ENCODE data around the gene CTSA. TPM values are rescaled to one million over a fixed set of nuclear protein-coding genes. Genes with fewer than 3 reads are reported as not detected.

Gene CTSA
- total RNA-seq, 1 donor from 2014 or later: 55.3 TPM

DNA sequence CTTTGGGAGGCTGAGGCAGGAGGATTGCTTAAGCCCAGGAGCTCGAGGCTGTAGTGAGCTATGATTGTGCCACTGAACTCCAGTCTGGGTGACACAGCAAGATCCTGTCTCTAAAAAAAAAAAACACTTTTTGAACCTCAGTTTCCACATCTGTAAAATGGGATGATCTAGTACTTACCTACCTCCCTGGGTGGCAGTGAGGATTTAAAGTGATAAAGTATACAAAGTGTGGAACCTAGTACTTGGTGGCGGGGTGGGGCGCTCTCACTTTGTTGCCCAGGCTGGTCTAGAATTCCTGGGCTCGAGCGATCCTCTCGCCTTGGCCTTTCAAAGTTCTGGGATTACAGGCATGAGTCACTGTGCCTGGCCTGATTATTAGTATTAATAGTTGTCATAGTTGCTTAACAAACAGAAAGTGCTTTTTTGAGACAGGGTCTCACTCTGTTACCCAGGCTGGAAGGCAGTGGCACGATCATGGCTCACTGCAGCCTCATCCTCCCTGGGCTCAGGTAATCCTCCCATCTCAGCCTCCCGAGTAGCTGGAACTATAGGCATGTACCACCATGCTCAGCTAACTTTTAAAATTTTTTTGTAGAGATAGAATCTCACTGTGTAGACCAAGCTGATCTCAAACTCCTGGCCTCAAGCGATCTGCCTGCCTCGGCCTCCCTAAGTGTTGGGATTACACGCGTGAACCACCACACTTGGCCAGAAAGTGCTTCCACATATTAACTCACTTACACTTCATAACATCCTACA, 27.8 kb downstream of the CTSA start:
- no peak overlapping the region for H3K4me3 Mint-ChIP-seq
- H3K27me3 Mint-ChIP-seq (ENCODE audit: low read depth): peaks cover 17% of the 10 kb centered on the region
- H3K36me3 Mint-ChIP-seq (ENCODE audit: low read depth): no peaks in the 10 kb centered on the region
- H3K27ac Mint-ChIP-seq (ENCODE audit: unreplicated experiment): no peak overlapping the region
- DNase-seq (ENCODE audit: low read depth, low spot score): no peak
- no peaks in the 10 kb centered on the region for H3K9me3 Mint-ChIP-seq
- TF ChIP-seq CTCF (conservative IDR thresholded peaks at IDR 0.05): no peak
- no peaks in the 10 kb centered on the region for H3K4me1 Mint-ChIP-seq

GRCh38 chr20:45919542-45920399, 28.6 kb downstream of the CTSA start:
- peaks cover 15% of the 10 kb centered on the region for H3K27me3 Mint-ChIP-seq (ENCODE audit: low read depth)
- H3K9me3 Mint-ChIP-seq: no peaks in the 10 kb centered on the region
- no peak for TF ChIP-seq CTCF (conservative IDR thresholded peaks at IDR 0.05)
- no peaks in the 10 kb centered on the region for H3K4me1 Mint-ChIP-seq
- H3K4me3 Mint-ChIP-seq: no peak overlapping the region
- no peaks in the 10 kb centered on the region for H3K36me3 Mint-ChIP-seq (ENCODE audit: low read depth)
- H3K27ac Mint-ChIP-seq (ENCODE audit: unreplicated experiment): no peak overlapping the region
- no peak for DNase-seq (ENCODE audit: low read depth, low spot score)

DNA sequence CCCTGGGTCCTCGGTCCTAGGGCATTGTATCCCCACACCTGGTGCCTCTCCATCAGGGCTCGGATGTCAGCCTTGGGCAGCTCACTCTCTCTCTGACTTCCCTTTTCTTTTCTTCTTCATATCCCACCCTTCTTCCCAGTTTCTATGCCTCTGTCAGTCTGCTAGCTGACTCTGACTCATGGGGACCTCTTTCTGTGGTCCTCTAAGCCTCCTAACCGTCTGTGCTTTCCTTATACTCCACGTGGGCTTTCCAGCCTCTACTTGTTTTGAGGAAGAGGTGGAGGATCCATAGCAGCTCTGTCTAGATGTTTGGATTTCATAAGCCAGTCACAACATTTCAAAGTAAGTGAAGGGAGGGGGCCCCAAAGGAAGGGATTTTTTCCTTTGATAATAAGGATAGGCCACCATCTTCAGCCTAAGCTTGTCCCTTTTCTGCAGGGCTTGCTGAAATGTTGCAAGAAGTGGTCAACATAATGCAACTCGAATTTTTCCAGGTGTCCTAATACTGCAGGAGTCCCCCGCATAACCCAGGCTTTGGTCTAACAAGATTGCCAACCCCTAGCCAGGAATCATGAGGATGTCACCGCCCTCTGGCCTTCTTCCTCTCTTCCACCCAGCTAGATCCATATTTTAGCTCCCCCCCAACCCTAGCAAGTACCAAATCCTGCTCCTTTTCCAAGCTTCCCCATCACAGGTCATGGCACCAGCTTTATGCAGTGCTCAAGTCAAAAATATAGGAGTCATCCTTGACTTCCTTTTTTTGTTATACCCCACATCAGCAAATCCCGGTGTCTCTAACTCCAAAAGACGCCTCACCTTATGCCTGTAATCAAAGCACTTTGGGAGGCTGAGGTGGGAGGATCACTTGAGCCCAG, 29.6 kb downstream of the CTSA start:
- DNase-seq (ENCODE audit: low read depth, low spot score): no peak
- TF ChIP-seq CTCF (conservative IDR thresholded peaks at IDR 0.05): no peak
- Mint-ChIP-seq H3K4me3 (no peak overlapping the region), H3K36me3 (ENCODE audit: low read depth) (no peaks in the 10 kb centered on the region), H3K27me3 (ENCODE audit: low read depth) (peaks cover 15% of the 10 kb centered on the region), H3K27ac (ENCODE audit: unreplicated experiment) (no peak overlapping the region), H3K4me1 (no peaks in the 10 kb centered on the region), H3K9me3 (no peaks in the 10 kb centered on the region)

DNA sequence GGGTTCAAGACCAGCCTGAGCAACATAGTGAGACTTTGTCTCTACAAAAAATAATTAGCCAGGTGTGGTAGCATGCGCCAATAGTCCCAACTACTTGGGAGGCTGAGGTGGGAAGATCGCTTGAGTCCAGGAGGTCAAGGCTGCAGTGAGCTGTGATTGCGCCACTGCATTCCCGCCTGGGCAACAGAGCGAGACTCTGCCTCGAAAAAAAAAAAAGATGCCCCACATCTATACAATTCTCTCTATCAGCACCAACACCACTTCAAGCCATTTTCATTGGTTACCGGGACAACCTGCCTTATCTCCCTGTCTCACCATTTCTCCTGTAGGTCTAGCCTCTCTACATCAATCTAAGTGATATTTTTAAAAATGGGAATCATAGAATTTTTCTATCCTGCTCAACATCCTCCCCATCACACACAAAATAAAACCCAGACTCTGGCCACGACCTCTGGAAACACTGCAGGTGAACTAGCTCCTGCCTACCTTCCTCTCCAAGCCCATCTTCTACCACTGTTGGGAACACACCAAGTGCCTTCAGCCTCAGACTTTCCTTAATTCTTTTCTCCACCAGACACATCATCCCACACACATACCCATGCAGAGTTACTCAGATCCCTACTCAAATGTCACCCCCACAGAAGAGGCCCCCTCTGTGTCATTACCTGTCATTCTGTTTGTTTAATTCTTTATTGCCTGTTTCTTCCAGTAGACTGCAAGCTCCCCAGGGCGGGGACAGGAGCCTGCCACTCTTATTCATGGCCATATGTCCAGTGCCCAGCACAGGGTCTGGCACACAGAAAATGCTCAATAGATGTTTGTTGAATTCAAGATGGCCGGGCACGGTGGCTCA, 30.4 kb downstream of the CTSA start:
- H3K4me1 Mint-ChIP-seq: no peaks in the 10 kb centered on the region
- H3K9me3 Mint-ChIP-seq: no peaks in the 10 kb centered on the region
- peaks cover 15% of the 10 kb centered on the region for H3K27me3 Mint-ChIP-seq (ENCODE audit: low read depth)
- no peak overlapping the region for H3K27ac Mint-ChIP-seq (ENCODE audit: unreplicated experiment)
- no peak for TF ChIP-seq CTCF (conservative IDR thresholded peaks at IDR 0.05)
- DNase-seq (ENCODE audit: low read depth, low spot score): no peak
- H3K36me3 Mint-ChIP-seq (ENCODE audit: low read depth): no peaks in the 10 kb centered on the region
- H3K4me3 Mint-ChIP-seq: no peak overlapping the region

Data from neural crest cell (in vitro differentiated cells).